Measurements from ENCODE around the gene MVB12B. TPM values are rescaled to one million over a fixed set of nuclear protein-coding genes. Genes with fewer than 3 reads are reported as not detected.

Gene MVB12B
- total RNA-seq, 1 donor from 2014 or later, result 47.5 TPM

GRCh38 chr9:126312584-126313551 is 13.8 kb upstream of the MVB12B start:
- H3K36me3 ChIP-seq, result no peaks in the 10 kb centered on the region
- H3K4me3 ChIP-seq, result no peak overlapping the region
- no peaks in the 10 kb centered on the region for H3K9me3 ChIP-seq
- no peaks in the 10 kb centered on the region for H3K27me3 ChIP-seq
- ATAC-seq (no peak), DNase-seq (no peak)
- no peak overlapping the region for H3K27ac ChIP-seq
- intact Hi-C loops (cut with DNase I), result loop anchor here (10.0 kb wide), 1 partner anchor 182 kb away; no protein-coding TSS in a partner anchor
- TF ChIP-seq CTCF (IDR thresholded peaks at IDR 0.05), result no peak
- no peaks in the 10 kb centered on the region for H3K4me1 ChIP-seq

GRCh38 chr9:126316085-126316655 is 10.5 kb upstream of the MVB12B start:
- intact Hi-C loops (cut with DNase I), result loop anchor here (10.0 kb wide), 1 partner anchor 179 kb away; no protein-coding TSS in a partner anchor
- TF ChIP-seq CTCF (IDR thresholded peaks at IDR 0.05), result no peak

GRCh38 chr9:126317513-126317912 is 9.1 kb upstream of the MVB12B start:
- Histone ChIP-seq H3K27me3 (no peaks in the 10 kb centered on the region), H3K4me3 (no peak overlapping the region), H3K36me3 (no peaks in the 10 kb centered on the region), H3K4me1 (peaks cover 4% of the 10 kb centered on the region), H3K27ac (no peak overlapping the region), H3K9me3 (no peaks in the 10 kb centered on the region)
- intact Hi-C loops (cut with DNase I), result loop anchor here (10.0 kb wide), 1 partner anchor 177 kb away; no protein-coding TSS in a partner anchor
- DNase-seq, result no peak
- peak; percentile 53 for TF ChIP-seq CTCF (IDR thresholded peaks at IDR 0.05)
- ATAC-seq, result peak; percentile 87

More at GRCh38 chr9:126316085-126316655, 10.5 kb upstream of the MVB12B start:
- ATAC-seq (no peak), DNase-seq (no peak)
- Histone ChIP-seq H3K4me1 (peaks cover 4% of the 10 kb centered on the region), H3K27me3 (no peaks in the 10 kb centered on the region), H3K4me3 (no peak overlapping the region), H3K9me3 (no peaks in the 10 kb centered on the region), H3K27ac (no peak overlapping the region), H3K36me3 (no peaks in the 10 kb centered on the region)

- ATAC-seq (no peak), DNase-seq (no peak)
- TF ChIP-seq CTCF (IDR thresholded peaks at IDR 0.05), result no peak
- Histone ChIP-seq H3K9me3 (no peaks in the 10 kb centered on the region), H3K4me1 (peaks cover 4% of the 10 kb centered on the region), H3K27ac (no peak overlapping the region), H3K36me3 (no peaks in the 10 kb centered on the region), H3K4me3 (no peak overlapping the region), H3K27me3 (no peaks in the 10 kb centered on the region)
- intact Hi-C loops (cut with DNase I), result loop anchor here (10.0 kb wide), 1 partner anchor 176 kb away; no protein-coding TSS in a partner anchor
Observed at GRCh38 chr9:126318858-126319257, 7.8 kb upstream of the MVB12B start.

- intact Hi-C loops (cut with DNase I), result loop anchor here (10.0 kb wide), 2 partner anchors 75 to 175 kb away; no protein-coding TSS in a partner anchor
- H3K4me3 ChIP-seq, result no peak overlapping the region
- no peak for ATAC-seq
- TF ChIP-seq CTCF (IDR thresholded peaks at IDR 0.05), result no peak
- DNase-seq, result no peak
- no peaks in the 10 kb centered on the region for H3K36me3 ChIP-seq
- peaks cover 4% of the 10 kb centered on the region for H3K4me1 ChIP-seq
- peaks cover 7% of the 10 kb centered on the region for H3K9me3 ChIP-seq
- H3K27me3 ChIP-seq, result no peaks in the 10 kb centered on the region
- H3K27ac ChIP-seq, result no peak overlapping the region
Observed at GRCh38 chr9:126319671-126320070, 7.0 kb upstream of the MVB12B start.
